Measurements from ENCODE around the gene MTMR12. TPM values are rescaled to one million over a fixed set of nuclear protein-coding genes. Genes with fewer than 3 reads are reported as not detected.

MTMR12 gene
- total and polyA plus RNA-seq, 7 experiments from 2014 or later = 12.4 to 28.2 (median 23.8) TPM

GRCh38 chr5:32353420-32353819 is 40.7 kb upstream of the MTMR12 start:
- POLR2A ChIA-PET = interaction anchor here (0.7 kb wide), 1 partner anchor 225 kb away, joined by 3 read pairs; no protein-coding TSS in a partner anchor
- Mint-ChIP-seq H3K4me3 (no peak overlapping the region), H3K27me3 (no peaks in the 10 kb centered on the region), H3K27ac (peak overlapping the region in 1 of 9 donors; percentile 43), H3K9me3 (peaks cover 0 to 3% (median 0%) of the 10 kb centered on the region in 11 donors), H3K36me3 (peaks cover 0 to 29% (median 11%) of the 10 kb centered on the region in 5 donors), H3K4me1 (no peaks in the 10 kb centered on the region)
- ATAC-seq = no peak
- Histone ChIP-seq H3K27ac (ENCODE audit: low read depth, low read length) (no peak overlapping the region), H3K36me3 (ENCODE audit: control insufficient read depth in 2 of 3, insufficient read depth in 3 of 3, low read length in 3 of 3) (peaks cover 0 to 24% (median 10%) of the 10 kb centered on the region in 3 experiments), H3K27me3 (ENCODE audit: control insufficient read depth in 2 of 2, insufficient read depth in 2 of 2, low read length in 2 of 2) (no peaks in the 10 kb centered on the region), H3K4me1 (ENCODE audit: control insufficient read depth in 2 of 2, insufficient read depth in 2 of 2, low read length in 2 of 2) (no peaks in the 10 kb centered on the region), H3K9me3 (ENCODE audit: control insufficient read depth in 2 of 3, low read length in 3 of 3) (no peaks in the 10 kb centered on the region), H3K4me3 (ENCODE audit: low read length) (no peak overlapping the region)
- intact Hi-C loops (cut with micrococcal nuclease) = no loop called here
- no peak for DNase-seq
- CTCF ChIA-PET = no interaction called here

- Mint-ChIP-seq H3K4me1 (no peaks in the 10 kb centered on the region), H3K4me3 (no peak overlapping the region), H3K27ac (peak overlapping the region in 1 of 9 donors; percentile 33), H3K9me3 (peaks cover 0 to 9% (median 2%) of the 10 kb centered on the region in 11 donors), H3K36me3 (peaks cover 0 to 26% (median 11%) of the 10 kb centered on the region in 5 donors), H3K27me3 (no peaks in the 10 kb centered on the region)
- Histone ChIP-seq H3K27me3 (ENCODE audit: control insufficient read depth in 2 of 2, insufficient read depth in 2 of 2, low read length in 2 of 2) (no peaks in the 10 kb centered on the region), H3K4me1 (ENCODE audit: control insufficient read depth in 2 of 2, insufficient read depth in 2 of 2, low read length in 2 of 2) (no peaks in the 10 kb centered on the region), H3K4me3 (ENCODE audit: low read length) (no peak overlapping the region), H3K36me3 (ENCODE audit: control insufficient read depth in 2 of 3, insufficient read depth in 3 of 3, low read length in 3 of 3) (peaks cover 0 to 19% (median 10%) of the 10 kb centered on the region in 3 experiments), H3K9me3 (ENCODE audit: control insufficient read depth in 2 of 3, low read length in 3 of 3) (no peaks in the 10 kb centered on the region), H3K27ac (ENCODE audit: low read depth, low read length) (no peak overlapping the region)
- intact Hi-C loops (cut with micrococcal nuclease) = no loop called here
- ChIA-PET CTCF (no interaction called here), POLR2A (no interaction called here)
- ATAC-seq (no peak), DNase-seq (no peak)
Observed at GRCh38 chr5:32352685-32353084, 39.9 kb upstream of the MTMR12 start.

DNA sequence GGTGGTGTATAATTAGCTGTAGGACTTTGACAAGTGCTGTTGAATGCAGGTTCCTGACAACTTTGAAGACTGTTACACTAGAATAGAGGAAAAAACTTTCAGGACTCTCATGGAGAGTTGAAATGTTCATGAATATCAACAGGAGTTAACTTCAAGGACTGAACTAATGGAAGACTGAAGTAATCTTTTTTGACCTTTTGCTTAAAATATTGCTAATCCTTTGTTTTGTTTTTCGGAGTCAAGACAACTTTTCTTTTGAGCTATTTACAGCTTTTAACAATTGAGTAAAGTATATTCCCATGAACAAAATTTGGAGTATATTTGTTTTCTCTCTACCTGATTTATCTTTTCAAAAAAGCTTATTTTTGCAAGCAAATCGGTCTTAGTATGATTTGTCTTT is 34.1 kb upstream of the MTMR12 start:
- no peaks in the 10 kb centered on the region for H3K27me3 ChIP-seq (ENCODE audit: control insufficient read depth in 2 of 2, insufficient read depth in 2 of 2, low read length in 2 of 2)
- no peaks in the 10 kb centered on the region for H3K9me3 ChIP-seq (ENCODE audit: control insufficient read depth in 2 of 3, low read length in 3 of 3)
- CTCF ChIA-PET = no interaction called here
- POLR2A ChIA-PET = interaction anchor here (0.6 kb wide), 1 partner anchor 63 kb away, joined by 3 read pairs; no protein-coding TSS in a partner anchor
- no peak overlapping the region for H3K27ac ChIP-seq (ENCODE audit: low read depth, low read length)
- H3K4me3 ChIP-seq (ENCODE audit: low read length) = no peak overlapping the region
- Mint-ChIP-seq H3K27me3 (peaks cover 0 to 7% (median 0%) of the 10 kb centered on the region in 5 donors), H3K4me1 (no peaks in the 10 kb centered on the region), H3K27ac (no peak overlapping the region), H3K4me3 (no peak overlapping the region), H3K36me3 (peaks cover 0 to 9% (median 0%) of the 10 kb centered on the region in 5 donors), H3K9me3 (peaks cover 0 to 33% (median 6%) of the 10 kb centered on the region in 11 donors)
- no peaks in the 10 kb centered on the region for H3K4me1 ChIP-seq (ENCODE audit: control insufficient read depth in 2 of 2, insufficient read depth in 2 of 2, low read length in 2 of 2)
- no peak for ATAC-seq
- no peaks in the 10 kb centered on the region for H3K36me3 ChIP-seq (ENCODE audit: control insufficient read depth in 2 of 3, insufficient read depth in 3 of 3, low read length in 3 of 3)
- no peak for DNase-seq
- intact Hi-C loops (cut with micrococcal nuclease) = no loop called here

GRCh38 chr5:32343058-32343672 is 30.4 kb upstream of the MTMR12 start:
- no peak overlapping the region for H3K27ac Mint-ChIP-seq
- POLR2A ChIA-PET = no interaction called here

DNA sequence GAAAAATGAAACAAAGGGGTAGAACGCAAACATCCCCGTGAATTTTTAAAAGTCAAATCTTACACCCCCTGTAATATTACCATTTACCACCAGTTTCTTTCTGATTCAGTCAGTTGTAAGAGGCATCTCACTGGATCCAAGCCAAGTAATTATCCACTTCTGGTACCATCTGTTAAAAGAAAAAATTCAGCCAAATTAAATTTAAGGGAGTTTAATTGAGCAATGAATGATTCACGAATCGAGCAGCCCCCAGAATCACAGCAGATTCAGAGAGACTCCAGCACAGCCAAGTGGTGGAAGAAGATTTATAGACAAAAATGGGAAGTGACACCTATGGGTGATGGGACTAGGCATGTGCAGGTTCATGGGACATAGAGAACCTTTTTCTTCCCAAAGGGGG is 29.9 kb upstream of the MTMR12 start:
- peaks cover 0 to 7% (median 0%) of the 10 kb centered on the region in 5 donors for H3K27me3 Mint-ChIP-seq
- Histone ChIP-seq H3K36me3 (ENCODE audit: control insufficient read depth in 2 of 3, insufficient read depth in 3 of 3, low read length in 3 of 3) (no peaks in the 10 kb centered on the region), H3K27ac (ENCODE audit: low read depth, low read length) (no peak overlapping the region), H3K9me3 (ENCODE audit: control insufficient read depth in 2 of 3, low read length in 3 of 3) (peaks cover 0 to 8% (median 0%) of the 10 kb centered on the region in 3 experiments), H3K27me3 (ENCODE audit: control insufficient read depth in 2 of 2, insufficient read depth in 2 of 2, low read length in 2 of 2) (no peaks in the 10 kb centered on the region), H3K4me1 (ENCODE audit: control insufficient read depth in 2 of 2, insufficient read depth in 2 of 2, low read length in 2 of 2) (no peaks in the 10 kb centered on the region), H3K4me3 (ENCODE audit: low read length) (no peak overlapping the region)
- peaks cover 0 to 12% (median 3%) of the 10 kb centered on the region in 5 donors for H3K36me3 Mint-ChIP-seq
- intact Hi-C loops (cut with micrococcal nuclease) = no loop called here
- DNase-seq (no peak), ATAC-seq (no peak)
- CTCF ChIA-PET = interaction anchor here (0.5 kb wide), 1 partner anchor 154 kb away, joined by 3 read pairs; no protein-coding TSS in a partner anchor
- H3K27ac Mint-ChIP-seq = no peak overlapping the region
- POLR2A ChIA-PET = no interaction called here
- peaks cover 0 to 63% (median 18%) of the 10 kb centered on the region in 11 donors for H3K9me3 Mint-ChIP-seq
- no peaks in the 10 kb centered on the region for H3K4me1 Mint-ChIP-seq
- H3K4me3 Mint-ChIP-seq = no peak overlapping the region

More at GRCh38 chr5:32343058-32343672, 30.4 kb upstream of the MTMR12 start:
- Mint-ChIP-seq H3K27me3 (peaks cover 0 to 7% (median 0%) of the 10 kb centered on the region in 5 donors), H3K9me3 (peaks cover 0 to 64% (median 17%) of the 10 kb centered on the region in 11 donors), H3K4me3 (no peak overlapping the region), H3K36me3 (peaks cover 0 to 12% (median 3%) of the 10 kb centered on the region in 5 donors), H3K4me1 (no peaks in the 10 kb centered on the region)
- intact Hi-C loops (cut with micrococcal nuclease) = no loop called here
- H3K36me3 ChIP-seq (ENCODE audit: control insufficient read depth in 2 of 3, insufficient read depth in 3 of 3, low read length in 3 of 3) = no peaks in the 10 kb centered on the region
- ATAC-seq (no peak), DNase-seq (no peak)
- H3K27ac ChIP-seq (ENCODE audit: low read depth, low read length) = no peak overlapping the region
- CTCF ChIA-PET = no interaction called here
- peaks cover 0 to 8% (median 0%) of the 10 kb centered on the region in 3 experiments for H3K9me3 ChIP-seq (ENCODE audit: control insufficient read depth in 2 of 3, low read length in 3 of 3)
- no peaks in the 10 kb centered on the region for H3K27me3 ChIP-seq (ENCODE audit: control insufficient read depth in 2 of 2, insufficient read depth in 2 of 2, low read length in 2 of 2)
- no peaks in the 10 kb centered on the region for H3K4me1 ChIP-seq (ENCODE audit: control insufficient read depth in 2 of 2, insufficient read depth in 2 of 2, low read length in 2 of 2)
- no peak overlapping the region for H3K4me3 ChIP-seq (ENCODE audit: low read length)

- no peak overlapping the region for H3K4me3 Mint-ChIP-seq
- peaks cover 0 to 12% (median 3%) of the 10 kb centered on the region in 5 donors for H3K36me3 Mint-ChIP-seq
Observed at GRCh38 chr5:32339878-32340277, 27.1 kb upstream of the MTMR12 start.

DNA sequence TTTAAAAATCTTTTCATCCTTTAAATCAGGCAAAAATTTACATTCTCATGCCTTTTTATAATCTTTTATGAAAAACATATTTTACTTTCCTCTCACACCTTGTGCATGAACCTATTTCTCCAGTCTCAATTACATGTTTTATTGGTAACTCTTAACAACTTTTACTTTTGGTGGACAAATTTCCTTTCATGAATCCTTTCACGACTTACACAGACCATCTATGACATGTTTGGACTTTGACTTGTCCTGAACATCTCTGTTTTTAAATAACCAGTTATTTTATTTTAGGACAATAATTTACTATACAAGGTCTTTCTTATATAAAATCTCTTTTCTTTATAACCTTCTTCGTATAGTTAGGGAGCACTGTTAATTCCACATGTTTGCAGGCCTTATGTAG is 26.5 kb upstream of the MTMR12 start:
- ATAC-seq (no peak), DNase-seq (no peak)
- Histone ChIP-seq H3K36me3 (ENCODE audit: control insufficient read depth in 2 of 3, insufficient read depth in 3 of 3, low read length in 3 of 3) (no peaks in the 10 kb centered on the region), H3K4me3 (ENCODE audit: low read length) (no peak overlapping the region), H3K27ac (ENCODE audit: low read depth, low read length) (no peak overlapping the region), H3K9me3 (ENCODE audit: control insufficient read depth in 2 of 3, low read length in 3 of 3) (peaks cover 0 to 8% (median 0%) of the 10 kb centered on the region in 3 experiments), H3K4me1 (ENCODE audit: control insufficient read depth in 2 of 2, insufficient read depth in 2 of 2, low read length in 2 of 2) (no peaks in the 10 kb centered on the region), H3K27me3 (ENCODE audit: control insufficient read depth in 2 of 2, insufficient read depth in 2 of 2, low read length in 2 of 2) (no peaks in the 10 kb centered on the region)
- peaks cover 0 to 53% (median 16%) of the 10 kb centered on the region in 11 donors for H3K9me3 Mint-ChIP-seq
- no peak overlapping the region for H3K27ac Mint-ChIP-seq
- no peaks in the 10 kb centered on the region for H3K4me1 Mint-ChIP-seq
- H3K36me3 Mint-ChIP-seq = peaks cover 0 to 12% (median 3%) of the 10 kb centered on the region in 5 donors
- POLR2A ChIA-PET = no interaction called here
- H3K4me3 Mint-ChIP-seq = no peak overlapping the region
- CTCF ChIA-PET = no interaction called here
- peaks cover 0 to 7% (median 0%) of the 10 kb centered on the region in 5 donors for H3K27me3 Mint-ChIP-seq
- intact Hi-C loops (cut with micrococcal nuclease) = no loop called here

More at GRCh38 chr5:32339878-32340277, 27.1 kb upstream of the MTMR12 start:
- Mint-ChIP-seq H3K4me1 (no peaks in the 10 kb centered on the region), H3K27ac (no peak overlapping the region), H3K9me3 (peaks cover 0 to 53% (median 16%) of the 10 kb centered on the region in 11 donors), H3K27me3 (peaks cover 0 to 7% (median 0%) of the 10 kb centered on the region in 5 donors)
- DNase-seq (no peak), ATAC-seq (no peak)
- ChIA-PET POLR2A (no interaction called here), CTCF (no interaction called here)
- intact Hi-C loops (cut with micrococcal nuclease) = no loop called here
- no peaks in the 10 kb centered on the region for H3K27me3 ChIP-seq (ENCODE audit: control insufficient read depth in 2 of 2, insufficient read depth in 2 of 2, low read length in 2 of 2)
- peaks cover 0 to 8% (median 0%) of the 10 kb centered on the region in 3 experiments for H3K9me3 ChIP-seq (ENCODE audit: control insufficient read depth in 2 of 3, low read length in 3 of 3)
- no peak overlapping the region for H3K4me3 ChIP-seq (ENCODE audit: low read length)
- no peak overlapping the region for H3K27ac ChIP-seq (ENCODE audit: low read depth, low read length)
- H3K36me3 ChIP-seq (ENCODE audit: control insufficient read depth in 2 of 3, insufficient read depth in 3 of 3, low read length in 3 of 3) = no peaks in the 10 kb centered on the region
- no peaks in the 10 kb centered on the region for H3K4me1 ChIP-seq (ENCODE audit: control insufficient read depth in 2 of 2, insufficient read depth in 2 of 2, low read length in 2 of 2)
